Measurements from ENCODE around the gene C10orf67.

DNA sequence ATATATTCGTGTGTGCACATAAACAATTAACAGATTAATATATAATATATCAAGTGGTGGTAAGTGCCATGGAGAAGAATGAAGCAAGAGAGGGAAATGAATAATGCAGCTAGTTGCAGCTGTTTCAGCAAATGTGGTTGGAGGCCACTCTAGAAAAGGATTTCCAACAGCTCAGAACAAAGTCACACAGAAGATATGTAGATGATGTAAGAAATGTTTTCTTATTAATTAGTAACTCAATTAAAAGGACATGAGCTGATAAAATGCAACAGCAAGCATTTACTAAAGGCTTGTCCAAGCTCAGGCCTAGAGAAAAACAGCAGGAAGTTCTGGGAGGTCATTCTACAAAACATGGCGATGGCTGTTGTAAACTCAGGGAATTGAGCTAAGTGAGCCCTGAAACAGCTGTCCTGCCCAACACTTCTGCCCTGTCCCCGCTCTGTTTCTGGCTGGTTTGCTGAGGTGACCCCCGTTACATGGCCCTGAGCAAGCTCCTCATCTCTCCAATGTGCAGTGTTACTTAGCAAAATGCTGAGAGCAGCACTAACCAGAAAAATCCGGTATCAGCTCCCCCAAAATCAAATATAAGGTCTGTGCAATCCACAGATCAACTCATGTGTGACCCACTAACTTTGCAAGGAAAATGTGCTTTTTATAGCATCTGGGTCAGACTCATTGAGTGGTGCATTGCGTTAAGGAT, 23.4 kb upstream of the C10orf67 start:
- TF ChIP-seq, protein P1, sequence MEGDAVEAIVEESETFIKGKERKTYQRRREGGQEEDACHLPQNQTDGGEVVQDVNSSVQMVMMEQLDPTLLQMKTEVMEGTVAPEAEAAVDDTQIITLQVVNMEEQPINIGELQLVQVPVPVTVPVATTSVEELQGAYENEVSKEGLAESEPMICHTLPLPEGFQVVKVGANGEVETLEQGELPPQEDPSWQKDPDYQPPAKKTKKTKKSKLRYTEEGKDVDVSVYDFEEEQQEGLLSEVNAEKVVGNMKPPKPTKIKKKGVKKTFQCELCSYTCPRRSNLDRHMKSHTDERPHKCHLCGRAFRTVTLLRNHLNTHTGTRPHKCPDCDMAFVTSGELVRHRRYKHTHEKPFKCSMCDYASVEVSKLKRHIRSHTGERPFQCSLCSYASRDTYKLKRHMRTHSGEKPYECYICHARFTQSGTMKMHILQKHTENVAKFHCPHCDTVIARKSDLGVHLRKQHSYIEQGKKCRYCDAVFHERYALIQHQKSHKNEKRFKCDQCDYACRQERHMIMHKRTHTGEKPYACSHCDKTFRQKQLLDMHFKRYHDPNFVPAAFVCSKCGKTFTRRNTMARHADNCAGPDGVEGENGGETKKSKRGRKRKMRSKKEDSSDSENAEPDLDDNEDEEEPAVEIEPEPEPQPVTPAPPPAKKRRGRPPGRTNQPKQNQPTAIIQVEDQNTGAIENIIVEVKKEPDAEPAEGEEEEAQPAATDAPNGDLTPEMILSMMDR (conservative IDR thresholded peaks at IDR 0.05; ENCODE audit: low read depth, low read length), result no peak
- TF ChIP-seq EZH2 (IDR thresholded peaks at IDR 0.05; ENCODE audit: low read length, unreplicated experiment) (no peak), EZH2phosphoT487 (IDR thresholded peaks at IDR 0.05; ENCODE audit: borderline replicate concordance, low read length) (no peak)
